Measurements from ENCODE around the gene ARHGAP26.

The ARHGAP26 gene

GRCh38 chr5:143053780-143054179 lies 283.6 kb downstream of the ARHGAP26 start:
- Histone ChIP-seq H3K4me1 (ENCODE audit: insufficient read depth, low read length, severe bottlenecking) (peaks cover 27% of the 10 kb centered on the region), H3K36me3 (ENCODE audit: insufficient read depth, low read length) (no peaks in the 10 kb centered on the region), H3K9ac (ENCODE audit: low read length) (no peak overlapping the region)

GRCh38 chr5:143054480-143054941 lies 284.3 kb downstream of the ARHGAP26 start:
- Histone ChIP-seq H3K9me2 (ENCODE audit: low read depth, low read length) (no peaks in the 10 kb centered on the region), H3K36me3 (ENCODE audit: insufficient read depth, low read length) (no peaks in the 10 kb centered on the region), H3K9ac (ENCODE audit: low read length) (peak overlapping the region; percentile 17; the same call in 1 of the 2 replicates), H3K27ac (ENCODE audit: low read depth, low read length, poor library complexity, severe bottlenecking) (peak overlapping the region; percentile 6), H4K20me1 (ENCODE audit: insufficient read depth, low read length) (no peaks in the 10 kb centered on the region), H3K4me3 (ENCODE audit: low read depth, low read length, poor library complexity, severe bottlenecking) (peak overlapping the region; percentile 12), H2AFZ (ENCODE audit: low read length) (peak overlapping the region; percentile 40; the same call in 1 of the 2 replicates), H3K79me2 (ENCODE audit: insufficient read depth, low read length) (no peaks in the 10 kb centered on the region), H3K27me3 (ENCODE audit: insufficient read depth, low read length) (no peaks in the 10 kb centered on the region), H3K4me1 (ENCODE audit: insufficient read depth, low read length, severe bottlenecking) (peaks cover 27% of the 10 kb centered on the region), H3K9me3 (ENCODE audit: low read length) (no peaks in the 10 kb centered on the region), H3K4me2 (ENCODE audit: low read length) (peak overlapping the region; percentile 39), H3F3A (ENCODE audit: insufficient read depth, low read length) (no peaks in the 10 kb centered on the region)
- no peak for TF ChIP-seq CTCF (IDR thresholded peaks at IDR 0.05; ENCODE audit: low read length)
- no peak for TF ChIP-seq EZH2 (IDR thresholded peaks at IDR 0.05; ENCODE audit: borderline replicate concordance, low read length)

More at GRCh38 chr5:143053780-143054179, 283.6 kb downstream of the ARHGAP26 start:
- H2AFZ ChIP-seq (ENCODE audit: low read length) = no peak overlapping the region
- H3F3A ChIP-seq (ENCODE audit: insufficient read depth, low read length) = no peaks in the 10 kb centered on the region
- TF ChIP-seq CTCF (IDR thresholded peaks at IDR 0.05; ENCODE audit: low read length) (no peak), EZH2 (IDR thresholded peaks at IDR 0.05; ENCODE audit: borderline replicate concordance, low read length) (no peak)
- no peaks in the 10 kb centered on the region for H3K27me3 ChIP-seq (ENCODE audit: insufficient read depth, low read length)
- H3K4me3 ChIP-seq (ENCODE audit: low read depth, low read length, poor library complexity, severe bottlenecking) = no peak overlapping the region
- no peak overlapping the region for H3K27ac ChIP-seq (ENCODE audit: low read depth, low read length, poor library complexity, severe bottlenecking)
- H4K20me1 ChIP-seq (ENCODE audit: insufficient read depth, low read length) = no peaks in the 10 kb centered on the region
- H3K4me2 ChIP-seq (ENCODE audit: low read length) = no peak overlapping the region
- H3K79me2 ChIP-seq (ENCODE audit: insufficient read depth, low read length) = no peaks in the 10 kb centered on the region
- H3K9me2 ChIP-seq (ENCODE audit: low read depth, low read length) = no peaks in the 10 kb centered on the region
- no peaks in the 10 kb centered on the region for H3K9me3 ChIP-seq (ENCODE audit: low read length)

GRCh38 chr5:143055596-143056338 lies 285.6 kb downstream of the ARHGAP26 start:
- Histone ChIP-seq H3K9ac (ENCODE audit: low read length) (no peak overlapping the region), H3K9me2 (ENCODE audit: low read depth, low read length) (no peaks in the 10 kb centered on the region), H3K4me1 (ENCODE audit: insufficient read depth, low read length, severe bottlenecking) (peaks cover 27% of the 10 kb centered on the region), H3K27ac (ENCODE audit: low read depth, low read length, poor library complexity, severe bottlenecking) (no peak overlapping the region), H3F3A (ENCODE audit: insufficient read depth, low read length) (no peaks in the 10 kb centered on the region), H3K79me2 (ENCODE audit: insufficient read depth, low read length) (no peaks in the 10 kb centered on the region), H3K27me3 (ENCODE audit: insufficient read depth, low read length) (no peaks in the 10 kb centered on the region), H2AFZ (ENCODE audit: low read length) (no peak overlapping the region), H3K36me3 (ENCODE audit: insufficient read depth, low read length) (no peaks in the 10 kb centered on the region), H4K20me1 (ENCODE audit: insufficient read depth, low read length) (no peaks in the 10 kb centered on the region), H3K9me3 (ENCODE audit: low read length) (no peaks in the 10 kb centered on the region), H3K4me2 (ENCODE audit: low read length) (no peak overlapping the region), H3K4me3 (ENCODE audit: low read depth, low read length, poor library complexity, severe bottlenecking) (no peak overlapping the region)
- TF ChIP-seq EZH2 (IDR thresholded peaks at IDR 0.05; ENCODE audit: borderline replicate concordance, low read length) = no peak
- TF ChIP-seq CTCF (IDR thresholded peaks at IDR 0.05; ENCODE audit: low read length) = no peak
